Mesendoderm (in vitro differentiated cells): ENCODE results near the gene OXA1L.

ENCODE experiments used
- DNase-seq: peaks from one replicate; pipeline ENCODE4 v3.0.0; 2013
- H2AK5ac ChIP-seq: 2 replicates; pipeline ENCODE4 v1.6.1; 2013; ENCODE audit warnings: low read length, inconsistent platforms
- H2BK120ac ChIP-seq: 2 replicates; pipeline ENCODE4 v1.6.1; 2013; ENCODE audit warnings: low read depth, mild to moderate bottlenecking, low read length, moderate library complexity, mixed read lengths
- H2BK15ac ChIP-seq: replicated peaks from 2 replicates; pipeline ENCODE4 v1.6.1; 2013; ENCODE audit warnings: low read depth, mild to moderate bottlenecking, moderate library complexity
- H2BK5ac ChIP-seq: 2 replicates; pipeline ENCODE4 v1.6.1; 2013; ENCODE audit warnings: low read length, inconsistent platforms
- H3K18ac ChIP-seq: 2 replicates; pipeline ENCODE4 v1.6.1; 2013; ENCODE audit warnings: mild to moderate bottlenecking, low read length, mixed read lengths
- H3K23ac ChIP-seq: one replicate; pipeline ENCODE4 v1.6.1; 2013; ENCODE audit warnings: low read length
- H3K27ac ChIP-seq: 2 replicates; pipeline ENCODE4 v1.5.1; 2013; ENCODE audit warnings: low read depth, mild to moderate bottlenecking, inconsistent platforms, low read length, moderate library complexity
- H3K27me3 ChIP-seq: 2 replicates; pipeline ENCODE4 v1.6.1; 2013; ENCODE audit warnings: low read length, control low read depth, mild to moderate bottlenecking, inconsistent platforms; ENCODE audit not compliant: insufficient read depth, poor library complexity
- H3K36me3 ChIP-seq: 2 replicates; pipeline ENCODE4 v1.6.1; 2013; ENCODE audit warnings: low read length, inconsistent platforms; ENCODE audit not compliant: control insufficient read depth, insufficient read depth
- H3K4ac ChIP-seq: one replicate; pipeline ENCODE4 v1.6.1; 2013; ENCODE audit warnings: low read depth, mild to moderate bottlenecking, low read length, moderate library complexity
- H3K4me1 ChIP-seq: 2 replicates; pipeline ENCODE4 v1.6.1; 2013; ENCODE audit warnings: low read depth, low read length, inconsistent platforms; ENCODE audit not compliant: control insufficient read depth
- H3K4me2 ChIP-seq: 2 replicates; pipeline ENCODE4 v1.6.1; 2013; ENCODE audit warnings: low read length
- H3K4me3 ChIP-seq: 2 replicates; pipeline ENCODE4 v1.5.1; 2013; ENCODE audit warnings: mild to moderate bottlenecking, low read length
- H3K56ac ChIP-seq: one replicate; pipeline ENCODE4 v1.6.1; 2013; ENCODE audit warnings: low read length
- H3K79me1 ChIP-seq: 2 replicates; pipeline ENCODE4 v1.6.1; 2013; ENCODE audit warnings: low read length, inconsistent platforms
- H3K79me2 ChIP-seq: 2 replicates; pipeline ENCODE4 v1.6.1; 2013; ENCODE audit warnings: mild to moderate bottlenecking, low read length; ENCODE audit not compliant: control insufficient read depth, insufficient read depth
- H3K9ac ChIP-seq: 2 replicates; pipeline ENCODE4 v1.6.1; 2013; ENCODE audit warnings: low read length, inconsistent platforms
- H4K5ac ChIP-seq: one replicate; pipeline ENCODE4 v1.6.1; 2013; ENCODE audit warnings: low read length
- H4K8ac ChIP-seq: one replicate; pipeline ENCODE4 v1.6.1; 2013; ENCODE audit warnings: low read depth, mild to moderate bottlenecking, control low read depth, low read length, moderate library complexity
- WGBS: extraction: QIAGEN DNeasy Blood & Tissue Kit; methylation state at CpG from one replicate; pipeline ENCODE4 v1.1.7; 2013; ENCODE audit warnings: low lambda C conversion rate, missing lambda C conversion rate; ENCODE audit not compliant: insufficient coverage; ENCODE audit errors: extremely low coverage; 5-methylcytosine and 5-hydroxymethylcytosine counted together

Gene OXA1L

DNA sequence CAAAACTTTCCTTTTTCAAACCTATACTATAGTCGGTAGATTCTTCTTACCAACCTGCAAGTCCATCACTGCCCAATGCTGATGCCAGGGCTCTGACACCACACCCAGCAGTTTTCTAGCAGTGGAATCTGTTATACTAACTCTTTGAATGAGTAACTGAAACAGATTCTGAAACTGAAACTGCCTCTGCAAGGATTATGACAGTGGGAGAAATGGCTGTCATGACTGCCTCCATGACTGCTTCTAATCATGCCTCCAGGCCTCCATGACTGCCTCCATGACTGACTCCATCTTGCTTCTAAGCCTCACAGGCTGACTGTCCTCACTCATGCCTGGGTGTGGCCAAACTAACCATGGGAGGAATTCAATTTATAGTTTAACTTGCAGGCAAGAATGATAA lies 29.4 kb upstream of the OXA1L start:
- Histone ChIP-seq H3K79me1 (no peaks in the 10 kb centered on the region), H3K23ac (no peak overlapping the region), H4K5ac (no peak overlapping the region), H3K4me3 (no peak overlapping the region), H3K79me2 (no peaks in the 10 kb centered on the region), H2BK120ac (no peak overlapping the region), H3K56ac (no peak overlapping the region), H2BK5ac (no peak overlapping the region), H3K18ac (no peak overlapping the region), H4K8ac (no peak overlapping the region), H3K27ac (no peak overlapping the region), H3K36me3 (no peaks in the 10 kb centered on the region), H3K4me2 (no peak overlapping the region), H3K27me3 (no peaks in the 10 kb centered on the region), H3K4ac (no peak overlapping the region), H2AK5ac (no peak overlapping the region), H3K4me1 (peaks cover 3% of the 10 kb centered on the region), H3K9ac (no peak overlapping the region), H2BK15ac (no peak overlapping the region)
- DNase-seq, result no peak
- WGBS, result no CpG with 5 or more reads among the region's 1 CpG

DNA sequence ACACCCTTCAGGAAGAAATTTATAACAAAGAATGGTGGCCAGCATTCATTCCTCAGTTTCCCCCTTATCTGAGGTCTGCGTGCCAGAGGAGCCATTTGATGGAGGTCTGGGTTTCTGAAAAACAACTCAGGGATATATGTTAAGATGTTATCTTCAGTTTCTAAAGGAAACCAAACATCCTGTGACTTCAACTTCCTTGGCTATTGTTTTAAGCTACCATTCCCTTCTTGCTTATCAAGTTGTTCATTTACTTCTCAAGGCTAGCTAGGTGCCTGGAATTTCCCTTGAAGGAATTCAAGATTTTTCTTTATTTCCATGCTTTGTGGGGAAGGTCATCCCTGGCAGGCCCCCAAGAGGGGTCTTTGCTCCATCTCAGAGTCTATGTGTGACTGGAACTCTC lies 27.1 kb upstream of the OXA1L start:
- no peak overlapping the region for H4K5ac ChIP-seq
- H2BK120ac ChIP-seq, result peak overlapping the region; percentile 51
- no peak overlapping the region for H3K56ac ChIP-seq
- H2AK5ac ChIP-seq, result no peak overlapping the region
- no peak overlapping the region for H3K4me3 ChIP-seq
- H3K4ac ChIP-seq, result no peak overlapping the region
- H3K79me1 ChIP-seq, result no peaks in the 10 kb centered on the region
- DNase-seq, result peak; percentile 81
- peak overlapping the region; percentile 47 for H3K18ac ChIP-seq
- H2BK5ac ChIP-seq, result no peak overlapping the region
- no peak overlapping the region for H3K4me2 ChIP-seq
- peaks cover 3% of the 10 kb centered on the region for H3K4me1 ChIP-seq
- no peak overlapping the region for H3K9ac ChIP-seq
- no peaks in the 10 kb centered on the region for H3K27me3 ChIP-seq
- H3K23ac ChIP-seq, result no peak overlapping the region
- no peak overlapping the region for H2BK15ac ChIP-seq
- WGBS, result no CpG with 5 or more reads among the region's 1 CpG
- no peaks in the 10 kb centered on the region for H3K36me3 ChIP-seq
- H3K27ac ChIP-seq, result no peak overlapping the region
- no peaks in the 10 kb centered on the region for H3K79me2 ChIP-seq
- no peak overlapping the region for H4K8ac ChIP-seq

DNA sequence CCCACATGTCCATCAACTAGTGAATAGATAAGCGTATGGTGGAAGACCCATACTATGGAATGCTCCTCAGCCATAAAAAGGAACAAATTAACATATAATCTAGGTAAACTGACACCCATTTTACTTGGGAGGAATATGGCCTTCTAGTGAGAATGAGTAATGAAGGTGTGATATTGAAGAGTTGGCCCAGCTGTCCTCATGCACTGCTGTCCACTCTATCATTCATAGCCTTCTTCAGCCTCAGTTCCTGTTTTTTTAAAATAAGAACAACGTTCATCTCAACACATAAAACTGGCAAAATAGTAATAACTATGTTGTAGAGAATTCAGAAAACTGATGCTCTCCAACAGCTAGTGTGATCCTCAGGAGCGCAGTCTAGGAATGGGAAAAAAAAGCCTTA lies 26.5 kb upstream of the OXA1L start:
- H2BK5ac ChIP-seq, result no peak overlapping the region
- DNase-seq, result no peak
- H2BK120ac ChIP-seq, result no peak overlapping the region
- H3K4me1 ChIP-seq, result peaks cover 3% of the 10 kb centered on the region
- no peak overlapping the region for H3K4me3 ChIP-seq
- H2AK5ac ChIP-seq, result no peak overlapping the region
- no peaks in the 10 kb centered on the region for H3K79me2 ChIP-seq
- no CpG with 5 or more reads among the region's 3 CpGs for WGBS
- H4K5ac ChIP-seq, result no peak overlapping the region
- H2BK15ac ChIP-seq, result no peak overlapping the region
- no peak overlapping the region for H3K9ac ChIP-seq
- H3K18ac ChIP-seq, result no peak overlapping the region
- no peak overlapping the region for H3K23ac ChIP-seq
- no peaks in the 10 kb centered on the region for H3K36me3 ChIP-seq
- no peak overlapping the region for H4K8ac ChIP-seq
- H3K4me2 ChIP-seq, result no peak overlapping the region
- no peak overlapping the region for H3K4ac ChIP-seq
- no peaks in the 10 kb centered on the region for H3K27me3 ChIP-seq
- H3K27ac ChIP-seq, result no peak overlapping the region
- H3K79me1 ChIP-seq, result no peaks in the 10 kb centered on the region
- H3K56ac ChIP-seq, result no peak overlapping the region

DNA sequence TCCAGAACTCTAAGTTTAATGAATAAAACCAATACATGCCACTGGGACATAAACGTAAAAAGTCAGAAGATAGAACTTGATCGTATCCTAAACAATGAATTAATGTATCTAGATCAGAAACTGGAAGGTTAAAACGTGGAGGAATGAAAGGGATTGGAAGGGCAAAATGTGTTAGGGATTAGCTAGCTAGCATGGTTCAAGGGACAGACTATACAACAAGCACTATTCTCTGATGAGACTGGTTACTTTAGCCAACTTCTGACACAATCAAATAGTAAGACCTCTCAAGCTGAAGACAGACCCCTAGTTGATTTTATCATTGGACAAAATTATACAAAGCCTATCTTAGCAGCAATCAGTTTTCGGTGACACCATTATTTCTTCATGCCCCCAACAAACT lies 18.7 kb upstream of the OXA1L start:
- DNase-seq, result no peak
- H3K4me2 ChIP-seq, result no peak overlapping the region
- H3K79me1 ChIP-seq, result no peaks in the 10 kb centered on the region
- H3K23ac ChIP-seq, result no peak overlapping the region
- no peaks in the 10 kb centered on the region for H3K79me2 ChIP-seq
- no peak overlapping the region for H3K18ac ChIP-seq
- WGBS, result no CpG with 5 or more reads among the region's 4 CpGs
- no peak overlapping the region for H4K5ac ChIP-seq
- H3K27ac ChIP-seq, result no peak overlapping the region
- no peak overlapping the region for H3K4me3 ChIP-seq
- no peak overlapping the region for H4K8ac ChIP-seq
- no peaks in the 10 kb centered on the region for H3K36me3 ChIP-seq
- no peak overlapping the region for H2BK5ac ChIP-seq
- no peak overlapping the region for H2BK120ac ChIP-seq
- H3K9ac ChIP-seq, result no peak overlapping the region
- H2BK15ac ChIP-seq, result no peak overlapping the region
- H2AK5ac ChIP-seq, result no peak overlapping the region
- H3K56ac ChIP-seq, result no peak overlapping the region
- H3K27me3 ChIP-seq, result no peaks in the 10 kb centered on the region
- no peak overlapping the region for H3K4ac ChIP-seq
- no peaks in the 10 kb centered on the region for H3K4me1 ChIP-seq

DNA sequence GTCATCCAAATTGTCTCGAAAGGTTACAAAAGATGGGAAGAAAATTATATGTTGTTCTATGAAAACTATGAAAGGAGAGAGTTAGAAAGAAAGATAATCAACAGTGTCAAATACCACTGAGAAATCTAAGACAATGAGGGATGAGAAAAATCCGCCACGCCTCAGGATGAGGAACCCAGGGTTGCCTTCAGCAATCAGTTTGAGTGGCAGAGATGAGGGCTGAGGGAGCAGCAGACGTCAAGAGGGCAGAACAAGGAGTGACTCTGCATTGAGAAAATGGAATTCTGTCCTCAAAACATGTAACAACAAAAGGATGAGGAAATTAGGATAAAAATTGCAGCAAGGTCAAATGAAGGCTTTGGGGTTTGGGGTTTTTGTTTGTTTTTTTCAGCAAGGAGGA lies 18.3 kb upstream of the OXA1L start:
- Histone ChIP-seq H3K9ac (no peak overlapping the region), H3K4me2 (no peak overlapping the region), H3K4me1 (no peaks in the 10 kb centered on the region), H4K5ac (no peak overlapping the region), H3K27ac (no peak overlapping the region), H3K56ac (no peak overlapping the region), H3K36me3 (no peaks in the 10 kb centered on the region), H3K27me3 (no peaks in the 10 kb centered on the region), H2AK5ac (no peak overlapping the region), H3K79me1 (no peaks in the 10 kb centered on the region), H2BK15ac (no peak overlapping the region), H3K23ac (no peak overlapping the region), H2BK5ac (no peak overlapping the region), H4K8ac (no peak overlapping the region), H3K18ac (no peak overlapping the region), H3K4ac (no peak overlapping the region), H3K4me3 (no peak overlapping the region), H3K79me2 (no peaks in the 10 kb centered on the region), H2BK120ac (no peak overlapping the region)
- WGBS, result no CpG with 5 or more reads among the region's 4 CpGs
- no peak for DNase-seq

DNA sequence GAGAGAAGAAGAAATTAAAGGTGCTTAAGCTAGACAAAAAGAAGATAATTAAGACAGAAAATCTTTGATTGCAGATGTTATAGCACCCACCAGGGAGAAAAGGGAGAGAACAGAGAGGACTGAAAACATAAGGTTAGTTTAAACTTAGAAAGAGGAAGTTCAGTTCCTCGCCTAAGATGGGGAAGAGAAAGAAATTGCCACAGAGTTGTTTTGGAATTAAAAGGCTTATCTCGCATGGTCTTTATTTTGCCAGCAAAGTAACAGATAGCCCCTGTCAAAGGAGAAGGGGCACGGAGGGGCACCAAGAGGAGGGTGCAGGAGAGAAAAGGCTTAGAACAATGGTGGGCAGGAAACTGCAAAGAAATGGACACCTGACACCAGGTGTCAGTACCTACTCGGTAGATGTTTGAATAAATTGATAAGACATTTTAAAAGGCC lies 17.8 kb upstream of the OXA1L start:
- Histone ChIP-seq H3K4me1 (no peaks in the 10 kb centered on the region), H3K18ac (no peak overlapping the region), H2AK5ac (no peak overlapping the region), H3K27me3 (no peaks in the 10 kb centered on the region), H2BK5ac (no peak overlapping the region), H3K56ac (no peak overlapping the region), H3K27ac (no peak overlapping the region), H2BK15ac (no peak overlapping the region), H3K79me2 (no peaks in the 10 kb centered on the region), H3K79me1 (no peaks in the 10 kb centered on the region), H3K4me3 (no peak overlapping the region), H3K23ac (no peak overlapping the region), H2BK120ac (no peak overlapping the region), H4K8ac (no peak overlapping the region), H3K9ac (no peak overlapping the region), H3K4ac (no peak overlapping the region), H4K5ac (no peak overlapping the region), H3K36me3 (no peaks in the 10 kb centered on the region), H3K4me2 (no peak overlapping the region)
- no peak for DNase-seq
- WGBS, result no CpG with 5 or more reads among the region's 4 CpGs
